HL-60/S4 treated with phorbol 12-myristate 13-acetate at 8.2 ng/mL for 4 days and 3 days (cell line): Measurements from ENCODE around the gene STH.

Experiments used
- in situ Hi-C: fragments of 300-500 bp; cut with MboI; formaldehyde crosslinking; loops from 2 replicates; pipeline ENCODE4 v1.15.0; 2022; ENCODE audit warnings: low sequenced_read_pairs

The STH gene

GRCh38 chr17:45966606-45967280, 32.3 kb upstream of the STH start:
- in situ Hi-C loops: no loop called here

- in situ Hi-C loops: no loop called here
Observed at GRCh38 chr17:45967378-45967777, 31.7 kb upstream of the STH start.

- in situ Hi-C loops: no loop called here
Observed at GRCh38 chr17:45968732-45969131, 30.3 kb upstream of the STH start.

- in situ Hi-C loops: no loop called here
Observed at GRCh38 chr17:45969726-45970125, 29.3 kb upstream of the STH start.

GRCh38 chr17:45970659-45971058, 28.4 kb upstream of the STH start:
- in situ Hi-C loops: no loop called here

GRCh38 chr17:45971698-45972141, 27.3 kb upstream of the STH start:
- in situ Hi-C loops: no loop called here

- in situ Hi-C loops: no loop called here
Observed at GRCh38 chr17:45972531-45972930, 26.5 kb upstream of the STH start.

- in situ Hi-C loops: no loop called here
Observed at GRCh38 chr17:45973099-45973780, 25.8 kb upstream of the STH start.

GRCh38 chr17:45973946-45974859, 24.8 kb upstream of the STH start:
- in situ Hi-C loops: no loop called here

GRCh38 chr17:45974916-45975630, 24.0 kb upstream of the STH start:
- in situ Hi-C loops: no loop called here

GRCh38 chr17:45975640-45976295, 23.3 kb upstream of the STH start:
- in situ Hi-C loops: no loop called here

GRCh38 chr17:45976391-45976754, 22.7 kb upstream of the STH start:
- in situ Hi-C loops: no loop called here

- in situ Hi-C loops: no loop called here
Observed at GRCh38 chr17:45976755-45977505, 22.1 kb upstream of the STH start.

- in situ Hi-C loops: no loop called here
Observed at GRCh38 chr17:45977506-45977824, 21.6 kb upstream of the STH start.

- in situ Hi-C loops: no loop called here
Observed at GRCh38 chr17:45977976-45978626, 20.9 kb upstream of the STH start.

- in situ Hi-C loops: no loop called here
Observed at GRCh38 chr17:45979137-45979536, 19.9 kb upstream of the STH start.

GRCh38 chr17:45980855-45981254, 18.2 kb upstream of the STH start:
- in situ Hi-C loops: no loop called here

GRCh38 chr17:45981306-45981705, 17.7 kb upstream of the STH start:
- in situ Hi-C loops: no loop called here

- in situ Hi-C loops: no loop called here
Observed at GRCh38 chr17:45982791-45983613, 16.0 kb upstream of the STH start.
